Peyer's patch (tissue), 4 donors: ENCODE results near the gene LUC7L3. TPM values are rescaled to one million over a fixed set of nuclear protein-coding genes. Genes with fewer than 3 reads are reported as not detected.

Experiments
- DNase-seq, 3 donors: peaks; one replicate each; pipeline ENCODE4 v3.0.0-alpha.2; 2017 to 2019
- H3K27ac ChIP-seq, 4 donors: fragments of 200-600 bp; sonication (generic); one replicate each; pipeline ENCODE4 v1.5.1; 2016 to 2019
- H3K27me3 ChIP-seq, 2 donors: fragments of 200-600 bp; sonication (generic); one replicate each; pipeline ENCODE4 v1.5.1; 2019
- H3K36me3 ChIP-seq, 3 donors: fragments of 200-600 bp; sonication (generic); one replicate each; pipeline ENCODE4 v1.5.1; 2016 to 2019
- H3K4me1 ChIP-seq, 4 donors: fragments of 200-600 bp; sonication (generic); one replicate each; pipeline ENCODE4 v1.5.1; 2016 to 2019
- H3K4me3 ChIP-seq, 4 donors: fragments of 200-600 bp; sonication (generic); 1 replicate in 3 of 4; 2 replicates in 1 of 4; pipeline ENCODE4 v1.5.1; 2016 to 2019; ENCODE audit warnings: mild to moderate bottlenecking in 1 of 4
- H3K9me3 ChIP-seq, 4 donors: fragments of 200-600 bp; sonication (generic); one replicate each; pipeline ENCODE4 v1.5.1; 2016 to 2019; ENCODE audit warnings: mild to moderate bottlenecking in 1 of 4
- POLR2A ChIP-seq, 2 donors: fragments of 450-650 bp; IDR thresholded peaks; one replicate each; pipeline ENCODE4 v1.5.1; 2017; ENCODE audit warnings: antibody characterized with exemption in 2 of 2, mild to moderate bottlenecking in 2 of 2, moderate library complexity in 2 of 2
- total RNA-seq, 4 donors: library from RNA; depleted of rRNA; stranded (reverse); fragments of >200 nt; gene quantifications; one replicate each; pipeline ENCODE4 v1.1.0, GENCODE V29; 2016
- TF ChIP-seq, protein P1 (sequence below), 6 experiments: fragments of 450-650 bp in 4 of 6; fragments of 200-600 bp in 2 of 6; sonication (generic) in 1 of 6; IDR thresholded peaks; one replicate each; pipeline ENCODE4 v1.5.1; 2017 to 2019; ENCODE audit warnings: antibody characterized with exemption in 6 of 6, mild to moderate bottlenecking in 3 of 6, moderate library complexity in 1 of 6

Gene LUC7L3
- total RNA-seq, 4 donors from 2014 or later = 77.2 to 1,326 (median 139) TPM

DNA sequence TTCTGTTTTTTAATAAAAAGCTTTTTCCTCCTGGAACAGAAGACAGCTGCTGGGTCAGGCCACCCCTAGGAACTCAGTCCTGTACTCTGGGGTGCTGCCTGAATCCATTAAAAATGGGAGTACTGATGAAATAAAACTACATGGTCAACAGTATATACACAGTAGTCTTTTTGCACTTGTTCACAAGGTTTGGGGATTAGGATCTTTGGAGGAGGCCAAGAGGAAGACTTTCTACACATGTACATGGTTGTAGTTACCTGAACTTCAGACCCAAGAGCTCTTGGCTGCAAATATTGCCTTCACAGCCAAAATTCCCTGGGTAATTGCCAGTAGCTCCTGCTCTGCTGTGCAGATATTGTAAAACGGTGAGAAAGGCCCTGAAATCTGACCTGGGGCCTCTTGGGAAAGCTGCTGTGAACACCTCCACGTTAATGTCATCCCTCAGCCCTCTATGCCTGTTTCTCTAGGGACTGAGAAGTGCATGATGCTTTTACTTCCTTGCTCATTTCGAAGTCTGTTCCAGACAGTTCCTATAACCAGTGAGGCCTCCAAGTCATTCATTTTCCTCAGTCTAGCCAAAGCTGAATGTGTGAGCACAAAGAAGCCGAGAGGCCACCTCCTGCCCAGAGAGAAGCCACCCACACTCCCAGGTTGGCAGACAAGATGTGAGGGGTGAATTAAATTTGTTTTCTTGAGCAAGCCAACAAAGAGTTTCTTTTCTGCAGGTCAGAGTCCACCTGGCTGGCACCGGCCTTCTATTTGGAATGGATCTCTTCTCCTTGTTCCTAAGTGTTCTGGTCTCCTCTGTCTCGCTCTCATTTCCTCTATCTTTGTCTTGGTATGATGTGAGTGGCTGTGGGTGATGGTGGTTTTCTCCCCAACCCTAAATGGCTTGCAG lies 27.6 kb upstream of the LUC7L3 start:
- H3K27me3 ChIP-seq = no peaks in the 10 kb centered on the region
- DNase-seq = peak in 1 of 3 donors; percentile 68
- peaks cover 0 to 70% (median 10%) of the 10 kb centered on the region in 4 donors for H3K4me1 ChIP-seq
- H3K27ac ChIP-seq = peak overlapping the region in 3 of 4 donors; percentile 60 to 85 (median 79)
- peaks cover 0 to 15% (median 0%) of the 10 kb centered on the region in 3 donors for H3K36me3 ChIP-seq
- TF ChIP-seq, protein P1, sequence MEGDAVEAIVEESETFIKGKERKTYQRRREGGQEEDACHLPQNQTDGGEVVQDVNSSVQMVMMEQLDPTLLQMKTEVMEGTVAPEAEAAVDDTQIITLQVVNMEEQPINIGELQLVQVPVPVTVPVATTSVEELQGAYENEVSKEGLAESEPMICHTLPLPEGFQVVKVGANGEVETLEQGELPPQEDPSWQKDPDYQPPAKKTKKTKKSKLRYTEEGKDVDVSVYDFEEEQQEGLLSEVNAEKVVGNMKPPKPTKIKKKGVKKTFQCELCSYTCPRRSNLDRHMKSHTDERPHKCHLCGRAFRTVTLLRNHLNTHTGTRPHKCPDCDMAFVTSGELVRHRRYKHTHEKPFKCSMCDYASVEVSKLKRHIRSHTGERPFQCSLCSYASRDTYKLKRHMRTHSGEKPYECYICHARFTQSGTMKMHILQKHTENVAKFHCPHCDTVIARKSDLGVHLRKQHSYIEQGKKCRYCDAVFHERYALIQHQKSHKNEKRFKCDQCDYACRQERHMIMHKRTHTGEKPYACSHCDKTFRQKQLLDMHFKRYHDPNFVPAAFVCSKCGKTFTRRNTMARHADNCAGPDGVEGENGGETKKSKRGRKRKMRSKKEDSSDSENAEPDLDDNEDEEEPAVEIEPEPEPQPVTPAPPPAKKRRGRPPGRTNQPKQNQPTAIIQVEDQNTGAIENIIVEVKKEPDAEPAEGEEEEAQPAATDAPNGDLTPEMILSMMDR (IDR thresholded peaks at IDR 0.05) = no peak
- no peak for TF ChIP-seq POLR2A (IDR thresholded peaks at IDR 0.05)
- H3K9me3 ChIP-seq = no peaks in the 10 kb centered on the region
- H3K4me3 ChIP-seq = no peak overlapping the region

- no peak for TF ChIP-seq POLR2A (IDR thresholded peaks at IDR 0.05)
- TF ChIP-seq, protein P1 (IDR thresholded peaks at IDR 0.05) = no peak
- Histone ChIP-seq H3K4me3 (no peak overlapping the region), H3K4me1 (peaks cover 0 to 62% (median 7%) of the 10 kb centered on the region in 4 donors), H3K9me3 (no peaks in the 10 kb centered on the region), H3K27ac (peak overlapping the region in 3 of 4 donors; percentile 60 to 85 (median 79)), H3K27me3 (no peaks in the 10 kb centered on the region), H3K36me3 (peaks cover 0 to 20% (median 0%) of the 10 kb centered on the region in 3 donors)
- no peak for DNase-seq
These were observed 26.9 kb upstream of the LUC7L3 start for GRCh38 chr17:50692448-50693035.

GRCh38 chr17:50693036-50693682 lies 26.2 kb upstream of the LUC7L3 start:
- Histone ChIP-seq H3K4me1 (peaks cover 0 to 56% (median 7%) of the 10 kb centered on the region in 4 donors), H3K27me3 (no peaks in the 10 kb centered on the region), H3K9me3 (no peaks in the 10 kb centered on the region), H3K27ac (peak overlapping the region in 3 of 4 donors; percentile 60 to 85 (median 79)), H3K4me3 (no peak overlapping the region), H3K36me3 (peaks cover 0 to 26% (median 0%) of the 10 kb centered on the region in 3 donors)
- TF ChIP-seq POLR2A (IDR thresholded peaks at IDR 0.05) = no peak
- TF ChIP-seq, protein P1 (IDR thresholded peaks at IDR 0.05) = no peak
- DNase-seq = no peak

DNA sequence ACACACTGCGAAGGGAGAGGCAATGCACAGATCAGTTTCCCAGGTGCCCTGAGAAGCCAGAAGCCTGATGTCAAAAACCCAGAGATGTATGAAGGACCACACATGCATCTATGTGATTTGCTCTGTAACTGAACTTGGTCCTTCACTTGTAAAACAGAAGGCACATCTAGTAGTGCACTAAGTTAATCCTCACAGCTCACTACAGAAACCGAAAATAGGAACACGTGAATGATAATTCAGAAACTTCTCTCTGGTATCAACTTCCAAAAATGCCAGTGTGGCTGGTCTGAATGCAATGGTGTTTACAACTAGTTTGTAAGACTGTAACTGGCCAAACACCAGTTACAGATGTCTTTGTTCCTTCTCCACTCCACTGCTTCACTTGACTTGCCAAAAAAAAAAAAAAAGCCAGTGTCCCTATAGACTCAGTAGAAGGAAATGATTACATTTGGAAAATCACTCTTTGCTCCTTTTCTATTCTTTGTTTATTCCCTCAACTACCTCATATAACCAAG lies 23.0 kb upstream of the LUC7L3 start:
- Histone ChIP-seq H3K4me1 (peaks cover 0 to 26% (median 3%) of the 10 kb centered on the region in 4 donors), H3K4me3 (no peak overlapping the region), H3K27ac (no peak overlapping the region), H3K27me3 (no peaks in the 10 kb centered on the region), H3K9me3 (no peaks in the 10 kb centered on the region), H3K36me3 (peaks cover 0 to 51% (median 0%) of the 10 kb centered on the region in 3 donors)
- DNase-seq = no peak
- TF ChIP-seq, protein P1 (IDR thresholded peaks at IDR 0.05) = no peak
- no peak for TF ChIP-seq POLR2A (IDR thresholded peaks at IDR 0.05)

DNA sequence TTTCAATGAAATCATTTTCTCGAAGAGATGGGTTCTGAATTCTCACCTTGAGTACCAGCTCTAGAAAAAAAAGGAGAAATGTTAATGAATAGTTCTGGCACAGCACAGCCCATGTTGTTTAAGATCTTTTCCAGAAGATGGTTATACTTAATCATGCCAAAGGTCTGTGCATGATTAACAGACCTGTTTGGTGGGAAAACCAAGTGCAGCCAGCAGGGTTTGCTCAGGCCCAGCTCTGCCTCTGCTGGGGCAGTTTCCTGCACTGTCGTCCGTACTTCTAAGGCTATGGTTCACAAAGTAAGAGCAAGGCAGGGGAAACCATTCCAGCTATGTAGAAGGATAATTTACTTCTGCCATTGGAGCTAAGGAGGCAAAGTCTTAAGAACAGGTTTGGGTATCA lies 22.3 kb upstream of the LUC7L3 start:
- Histone ChIP-seq H3K36me3 (peaks cover 0 to 51% (median 0%) of the 10 kb centered on the region in 3 donors), H3K27ac (peak overlapping the region in 1 of 4 donors; percentile 12), H3K27me3 (no peaks in the 10 kb centered on the region), H3K4me1 (peaks cover 0 to 20% (median 2%) of the 10 kb centered on the region in 4 donors), H3K4me3 (no peak overlapping the region), H3K9me3 (no peaks in the 10 kb centered on the region)
- TF ChIP-seq, protein P1 (IDR thresholded peaks at IDR 0.05) = no peak
- no peak for TF ChIP-seq POLR2A (IDR thresholded peaks at IDR 0.05)
- DNase-seq = no peak
